Germinal center (tissue), 1 donor: Measurements from ENCODE around the gene SLC12A6.
"Not testable (repeated sequence)": the region's sequence is repeated elsewhere in the genome, so short reads cannot be mapped to it uniquely, and the experiment has no call there.

Source experiments
- DNase-seq: peaks from one replicate; pipeline ENCODE4 v3.0.0; 2012; ENCODE audit warnings: mixed read lengths, low spot score

Gene SLC12A6

GRCh38 chr15:34193272-34193671, 144.3 kb downstream of the SLC12A6 start:
- not testable (repeated sequence) for DNase-seq

GRCh38 chr15:34188711-34189110, 148.9 kb downstream of the SLC12A6 start:
- no peak for DNase-seq

GRCh38 chr15:34185666-34186065, 151.9 kb downstream of the SLC12A6 start:
- no peak for DNase-seq

GRCh38 chr15:34182942-34183341, 154.6 kb downstream of the SLC12A6 start:
- no peak for DNase-seq
